NCI-H510A treated with DMSO at 0.1 percent for 48 hours (cell line): ENCODE measurements around the gene ITGA5.

ENCODE experiments used
- DNase-seq: peaks from one replicate; lab custom pipeline; 2025; lab: John Stamatoyannopoulos, UW

Gene ITGA5

GRCh38 chr12:54430471-54431069 lies 11.5 kb upstream of the ITGA5 start:
- no peak for DNase-seq

- no peak for DNase-seq
Observed at GRCh38 chr12:54429014-54429471, 10.0 kb upstream of the ITGA5 start.

GRCh38 chr12:54428050-54429013 lies 9.3 kb upstream of the ITGA5 start:
- DNase-seq, result no peak

- DNase-seq, result no peak
Observed at GRCh38 chr12:54427106-54427505, 8.0 kb upstream of the ITGA5 start.

- DNase-seq, result no peak
Observed at GRCh38 chr12:54426690-54427089, 7.6 kb upstream of the ITGA5 start.

GRCh38 chr12:54425702-54426101 lies 6.6 kb upstream of the ITGA5 start:
- DNase-seq, result no peak

- DNase-seq, result no peak
Observed at GRCh38 chr12:54424224-54424623, 5.2 kb upstream of the ITGA5 start.

GRCh38 chr12:54423816-54424150 lies 4.7 kb upstream of the ITGA5 start:
- DNase-seq, result no peak

- no peak for DNase-seq
Observed at GRCh38 chr12:54421879-54422250, 2.8 kb upstream of the ITGA5 start.

GRCh38 chr12:54421175-54421878 lies 2.3 kb upstream of the ITGA5 start:
- DNase-seq, result no peak

GRCh38 chr12:54420766-54421144 lies 1.7 kb upstream of the ITGA5 start:
- no peak for DNase-seq

- no peak for DNase-seq
Observed at GRCh38 chr12:54418441-54419087, 502 bp downstream of the ITGA5 start.

GRCh38 chr12:54417712-54418440 lies 1.2 kb downstream of the ITGA5 start:
- DNase-seq, result no peak

GRCh38 chr12:54416687-54417603 lies 2.1 kb downstream of the ITGA5 start:
- DNase-seq, result no peak

- DNase-seq, result no peak
Observed at GRCh38 chr12:54415221-54415929, 3.7 kb downstream of the ITGA5 start.

- DNase-seq, result no peak
Observed at GRCh38 chr12:54413284-54414190, 5.5 kb downstream of the ITGA5 start.

GRCh38 chr12:54412786-54413185 lies 6.3 kb downstream of the ITGA5 start:
- no peak for DNase-seq

GRCh38 chr12:54412348-54412747 lies 6.7 kb downstream of the ITGA5 start:
- DNase-seq, result no peak
